Femur (tissue), 1 donor: ENCODE results near the gene TP53TG5.
"Not testable (repeated sequence)": the region's sequence is repeated elsewhere in the genome, so short reads cannot be mapped to it uniquely, and the experiment has no call there.

Experiments
- DNase-seq: peaks from one replicate; pipeline ENCODE4 v3.0.0-alpha.2; 2017

Gene TP53TG5

DNA sequence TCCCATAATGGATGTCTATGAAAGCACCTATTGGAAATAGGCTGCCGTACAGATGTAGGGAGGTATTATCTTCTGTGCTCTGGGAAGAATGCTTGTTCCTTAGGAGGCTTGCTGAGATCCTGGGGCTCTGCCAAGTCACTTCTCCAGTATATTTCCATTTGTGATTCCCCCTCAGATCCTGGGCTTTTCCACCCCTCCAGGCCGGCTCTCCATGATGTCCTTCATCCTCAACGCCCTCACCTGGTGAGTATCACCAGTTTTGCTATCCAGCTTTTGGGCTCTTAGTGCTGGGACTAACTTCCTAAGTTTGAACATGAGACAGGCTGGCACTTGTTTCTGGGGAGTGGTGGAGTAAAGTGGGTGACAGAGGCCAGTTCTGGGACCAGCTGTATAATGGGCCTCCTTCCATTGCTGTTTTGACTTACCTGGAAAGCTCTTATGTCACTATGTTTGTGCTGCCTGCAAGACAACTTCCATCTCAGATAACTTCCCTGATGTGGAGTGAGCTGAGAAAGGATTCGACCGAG is 12.6 kb downstream of the TP53TG5 start:
- DNase-seq: no peak

DNA sequence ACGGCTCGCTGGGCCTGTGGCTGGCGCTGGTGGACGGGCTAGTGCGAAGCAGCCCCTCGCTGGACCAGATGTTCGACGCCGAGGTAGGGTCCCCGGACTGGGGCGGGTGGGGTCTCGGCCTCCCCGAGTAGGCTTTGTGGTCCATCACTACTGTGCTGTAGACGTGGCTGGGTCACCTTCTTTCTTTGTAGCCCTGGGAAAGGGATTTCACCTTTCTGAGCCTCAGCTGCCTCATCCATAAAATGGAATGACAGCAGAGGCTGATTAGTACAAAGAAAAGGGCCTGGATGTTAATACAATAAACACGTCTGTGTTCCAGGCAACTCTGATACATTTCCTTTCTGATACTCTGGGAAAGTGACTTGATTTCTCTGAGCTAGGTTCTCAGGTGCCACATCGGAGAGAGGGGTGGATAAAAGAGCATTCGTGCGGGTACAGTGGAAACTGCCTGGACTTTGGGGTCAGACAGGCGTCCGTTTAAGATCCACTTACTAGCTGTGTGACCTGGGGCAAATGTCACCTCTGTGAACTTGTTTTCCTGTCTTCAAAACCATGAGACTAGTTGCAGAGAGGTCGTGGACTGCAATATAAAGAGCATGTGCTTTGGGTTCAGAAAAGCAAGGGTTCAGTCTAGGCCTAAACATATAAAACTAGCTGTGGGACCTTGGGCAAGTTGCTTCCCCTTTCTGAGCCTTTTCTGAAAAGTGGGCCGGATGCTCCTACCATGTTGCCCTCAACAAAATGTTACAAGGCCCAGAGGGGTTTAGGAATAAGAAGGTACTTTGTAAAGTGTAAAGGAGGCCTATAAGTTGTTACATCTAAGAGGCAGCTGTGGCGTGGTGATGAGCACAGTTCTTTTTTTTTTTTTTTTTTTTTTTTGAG is 14.3 kb downstream of the TP53TG5 start:
- no peak for DNase-seq

DNA sequence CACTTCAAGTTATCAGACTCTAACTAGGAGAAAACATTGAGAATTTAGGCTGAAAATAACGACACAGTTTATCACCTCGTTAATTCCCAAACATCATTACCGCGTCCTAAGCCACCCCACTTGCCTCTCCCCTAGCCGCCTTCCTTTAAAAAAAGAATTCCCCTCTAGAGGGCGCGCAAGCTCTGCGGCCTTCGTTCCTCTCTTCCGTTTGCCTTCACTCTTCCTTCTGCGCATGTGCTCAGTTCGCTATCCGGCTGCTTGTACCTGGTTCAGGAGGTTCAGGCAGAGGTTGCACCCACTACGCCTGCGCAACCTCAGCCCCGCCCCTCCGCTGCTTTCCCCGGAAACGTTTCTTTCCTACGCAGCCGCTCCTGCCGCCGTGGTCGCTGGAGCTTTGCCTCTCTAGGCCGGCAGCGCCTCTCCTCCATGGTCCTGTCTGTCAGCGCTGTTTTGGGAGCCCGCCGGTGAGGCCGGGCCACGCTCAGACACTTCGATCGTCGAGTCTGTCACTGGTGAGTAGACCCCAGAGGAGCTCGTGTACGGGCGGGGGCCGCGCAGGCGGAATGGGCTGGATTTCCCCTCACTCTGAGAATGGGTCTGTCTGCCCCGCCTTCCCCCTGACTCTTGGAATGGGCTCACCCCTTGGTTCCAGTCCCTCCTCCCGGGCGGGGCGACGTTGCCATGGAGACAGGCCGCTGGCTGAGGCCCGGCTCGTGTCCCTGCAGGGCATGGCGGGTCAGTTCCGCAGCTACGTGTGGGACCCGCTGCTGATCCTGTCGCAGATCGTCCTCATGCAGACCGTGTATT is 15.1 kb downstream of the TP53TG5 start, which contains the start of gene SYS1:
SYS1 (plus strand) TSS at position 353 of the 807 bp plus-strand sequence; CDS start at position 729, 376 bp downstream.
- DNase-seq: peak; percentile 99

DNA sequence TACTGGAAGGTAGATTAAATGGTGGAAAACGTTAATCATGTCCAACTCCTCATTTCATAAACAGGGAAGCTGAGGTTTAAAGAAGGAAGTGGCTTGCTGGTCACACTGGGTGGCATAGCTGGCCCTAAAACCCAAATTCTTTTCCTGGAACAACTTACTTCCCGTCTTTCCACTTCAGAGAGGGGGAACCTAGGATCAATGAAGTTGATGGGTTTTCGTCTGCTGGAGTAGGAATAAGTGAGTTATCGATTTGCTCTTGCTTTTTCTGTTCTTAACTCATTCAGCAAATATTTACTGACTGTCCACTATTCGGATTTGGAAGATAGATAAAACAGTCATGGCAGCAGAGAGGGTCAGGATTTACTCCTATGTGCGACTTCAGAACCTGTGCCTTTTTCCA is 16.3 kb downstream of the TP53TG5 start:
- no peak for DNase-seq

DNA sequence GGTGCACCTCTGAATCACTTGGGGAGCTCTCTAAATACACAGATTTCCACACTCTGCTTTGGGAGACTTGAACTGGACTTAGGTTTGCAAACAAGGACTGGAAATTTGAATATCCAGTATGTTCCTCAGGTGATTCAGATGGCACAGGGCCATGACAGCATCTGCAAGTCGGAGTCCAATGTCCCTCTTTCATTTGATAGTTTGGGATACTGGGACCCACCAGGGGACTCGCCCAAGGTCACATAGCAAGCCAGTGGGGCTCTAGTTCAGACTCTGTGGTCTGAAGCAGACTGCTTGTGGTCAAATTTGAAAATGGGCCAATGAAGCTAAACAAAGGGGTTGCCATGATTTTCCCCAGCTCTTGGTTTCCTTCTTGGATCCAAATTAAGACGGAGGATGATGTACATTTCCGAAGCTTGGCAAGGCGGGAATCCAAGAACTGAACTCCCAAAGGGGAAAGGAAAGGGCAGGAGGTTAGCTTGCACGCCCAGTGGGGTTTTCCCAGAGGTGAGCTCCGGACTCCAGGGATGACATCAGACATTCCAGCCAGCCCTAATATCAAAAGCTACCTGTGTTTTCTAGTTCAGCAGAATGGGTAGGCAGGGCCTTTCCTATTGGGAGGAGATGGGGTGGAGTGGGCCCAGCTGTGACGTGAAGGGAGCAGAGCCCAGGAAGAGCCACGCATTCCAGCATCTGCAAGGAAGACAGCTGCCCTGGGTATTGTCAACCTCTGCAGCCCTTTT is 18.5 kb downstream of the TP53TG5 start:
- DNase-seq: peak; percentile 51

DNA sequence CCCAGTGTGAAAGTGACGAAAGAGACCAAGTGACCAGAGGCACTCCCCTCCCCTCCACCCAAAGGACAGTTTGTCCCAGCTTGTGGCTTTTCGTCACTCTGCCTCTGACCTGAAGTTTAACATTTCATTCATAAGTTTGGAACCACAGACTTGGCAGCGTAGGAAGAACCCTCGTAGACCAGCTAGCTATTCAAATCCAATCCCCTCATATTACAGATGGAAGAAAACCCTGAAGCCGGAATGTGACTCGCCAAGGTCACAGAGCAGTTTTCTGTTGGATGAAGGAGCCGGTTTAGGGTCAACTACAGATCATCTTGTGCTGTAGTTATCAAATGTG is 19.1 kb downstream of the TP53TG5 start:
- DNase-seq: peak; percentile 50

DNA sequence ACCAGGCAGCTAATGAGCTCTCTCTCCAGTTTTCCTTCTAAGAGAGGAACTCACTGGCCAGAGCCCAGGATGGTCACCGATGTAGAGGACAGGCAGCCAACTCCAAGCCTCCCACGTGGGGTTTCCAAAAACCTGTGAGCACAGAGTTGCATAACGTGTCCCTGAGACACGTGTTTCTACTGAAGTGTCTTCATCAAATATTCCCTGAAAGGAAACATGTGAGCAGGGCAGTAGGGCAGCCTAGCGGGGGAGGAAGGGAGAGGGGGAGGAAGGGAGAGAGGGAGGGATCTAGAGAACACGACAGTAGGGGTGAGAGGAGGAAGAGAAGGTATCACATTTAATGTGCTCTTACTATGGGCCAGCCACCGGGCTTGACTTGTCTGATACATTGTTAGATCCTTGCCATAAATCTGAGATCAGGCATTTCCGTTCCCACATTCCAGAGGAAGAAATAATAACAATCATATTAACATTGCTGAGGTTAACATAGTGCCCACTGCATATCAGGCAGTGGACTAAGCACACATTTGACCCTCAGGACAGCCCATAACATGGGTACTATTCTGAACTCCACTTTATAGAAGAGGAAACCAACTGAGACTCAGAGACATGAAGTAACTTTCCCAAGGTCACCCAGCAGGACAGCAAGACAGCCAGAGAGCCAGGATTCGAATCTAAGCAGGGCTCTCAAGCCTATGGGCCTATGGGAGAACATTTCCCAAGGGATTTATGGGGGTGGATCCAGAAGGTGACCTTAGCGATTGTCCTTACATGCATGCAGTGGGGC is 19.6 kb downstream of the TP53TG5 start:
- DNase-seq: peak; percentile 51

DNA sequence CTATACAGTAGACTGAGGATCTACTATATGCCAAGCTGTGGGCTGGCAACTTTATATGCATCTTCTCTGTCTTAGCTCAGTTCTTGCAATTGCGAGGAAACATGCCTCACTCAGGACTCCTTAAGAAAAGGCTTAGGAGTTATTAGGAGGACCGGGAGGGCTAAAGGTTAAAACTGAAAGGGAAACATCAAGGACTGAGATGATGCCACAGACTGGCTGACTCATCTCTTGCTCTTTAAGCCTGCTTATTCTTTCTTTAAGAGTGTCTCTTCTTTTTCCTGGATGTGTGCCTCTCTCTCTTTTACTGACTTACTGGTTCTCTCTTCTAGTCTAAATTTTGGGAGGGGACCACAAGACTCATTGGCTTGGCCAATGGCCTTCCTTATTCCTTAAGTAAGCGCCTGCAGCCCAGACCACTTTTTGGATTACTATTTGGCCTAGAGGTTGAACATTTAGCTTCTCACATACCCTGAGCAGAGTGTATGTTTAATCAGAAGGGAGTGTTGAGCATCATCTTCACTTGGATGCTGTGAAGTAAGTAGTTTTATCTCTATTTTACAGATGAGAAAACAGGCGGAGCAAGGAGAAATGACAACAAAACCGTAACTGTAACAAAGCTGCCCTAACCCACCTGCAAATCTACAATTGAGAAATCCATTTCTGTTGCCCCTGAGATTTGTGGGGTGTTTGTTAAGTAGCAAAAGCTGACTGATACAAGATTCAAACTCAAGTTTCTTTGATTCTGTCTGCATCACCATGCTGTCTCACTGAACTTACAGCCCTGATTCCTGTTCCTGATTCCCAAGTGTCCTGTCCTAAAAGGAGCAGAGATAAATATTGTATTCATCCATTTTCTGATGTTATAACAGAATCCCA is 22.7 kb downstream of the TP53TG5 start:
- no peak for DNase-seq

DNA sequence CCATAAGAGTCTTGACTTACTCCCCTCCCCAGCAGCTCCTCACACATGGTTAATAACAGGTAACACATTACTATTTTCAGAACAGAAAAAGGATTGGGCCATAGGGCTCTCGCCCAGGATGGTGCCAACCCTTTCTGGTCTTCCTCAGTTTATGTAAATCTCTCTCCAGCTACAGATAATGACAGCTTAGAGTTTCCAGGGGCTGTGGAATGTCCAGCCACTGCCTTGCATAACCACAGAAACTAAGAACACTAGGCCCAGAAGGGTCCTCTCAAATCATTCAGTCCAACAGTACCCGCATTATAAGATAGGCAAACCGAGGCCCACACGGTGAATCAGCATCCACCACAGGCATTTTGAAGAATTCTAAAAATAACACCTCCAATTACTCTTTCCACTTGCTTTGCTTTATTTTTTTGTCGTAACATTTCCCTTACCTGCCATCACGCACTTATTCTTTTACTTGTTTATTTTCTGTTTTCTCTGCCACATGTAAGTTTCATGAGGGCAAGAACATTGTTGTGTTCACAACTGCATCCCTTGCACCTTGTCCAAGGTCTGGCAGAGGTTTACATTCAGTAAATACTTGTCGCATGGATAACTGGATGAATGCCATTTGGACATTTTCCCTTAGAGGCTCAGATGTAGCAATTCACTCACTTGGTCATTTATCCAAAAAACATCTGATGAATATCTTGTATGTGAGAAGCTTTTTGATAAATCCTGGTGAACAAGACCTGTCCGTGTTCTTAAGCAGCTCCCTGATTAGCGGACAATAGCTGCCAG is 23.5 kb downstream of the TP53TG5 start:
- DNase-seq: peak; percentile 39

DNA sequence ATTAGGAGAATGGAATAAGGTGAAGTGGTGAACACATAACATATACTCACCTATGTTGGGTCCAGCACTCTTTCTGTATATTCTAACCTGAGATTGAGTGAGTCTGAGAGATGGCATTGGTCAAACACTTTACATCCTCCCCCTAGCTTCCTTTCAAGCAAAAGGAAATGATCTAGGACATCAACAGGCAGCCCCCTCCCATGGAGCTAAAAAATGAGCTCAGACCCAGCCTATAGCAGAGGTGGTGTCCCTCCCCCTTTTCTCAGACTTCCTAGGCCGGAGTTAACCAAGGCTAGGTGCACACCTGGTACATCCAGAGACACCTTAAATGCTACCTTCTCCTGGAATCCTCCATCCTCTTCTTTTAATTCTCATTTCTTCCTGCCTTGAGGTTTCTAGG is 24.4 kb downstream of the TP53TG5 start:
- no peak for DNase-seq

DNA sequence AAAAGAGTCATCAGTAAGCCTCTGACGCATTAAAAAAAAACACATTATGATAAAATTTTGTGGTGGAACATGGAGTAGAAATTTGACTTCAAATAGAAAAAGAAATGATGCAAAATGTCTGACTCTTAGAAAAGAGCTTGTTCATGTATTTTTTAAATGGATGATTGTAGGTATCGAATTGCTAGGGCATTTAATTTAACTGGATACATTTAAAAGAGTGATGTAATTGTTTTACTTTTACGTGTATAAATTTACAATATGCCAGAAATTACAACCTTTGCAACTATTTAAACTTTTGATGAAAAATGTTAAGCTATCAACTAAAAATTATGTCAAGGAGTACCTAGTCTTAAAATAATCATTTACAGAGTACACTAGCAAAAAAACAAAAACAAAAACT is 25.4 kb downstream of the TP53TG5 start:
- no peak for DNase-seq

DNA sequence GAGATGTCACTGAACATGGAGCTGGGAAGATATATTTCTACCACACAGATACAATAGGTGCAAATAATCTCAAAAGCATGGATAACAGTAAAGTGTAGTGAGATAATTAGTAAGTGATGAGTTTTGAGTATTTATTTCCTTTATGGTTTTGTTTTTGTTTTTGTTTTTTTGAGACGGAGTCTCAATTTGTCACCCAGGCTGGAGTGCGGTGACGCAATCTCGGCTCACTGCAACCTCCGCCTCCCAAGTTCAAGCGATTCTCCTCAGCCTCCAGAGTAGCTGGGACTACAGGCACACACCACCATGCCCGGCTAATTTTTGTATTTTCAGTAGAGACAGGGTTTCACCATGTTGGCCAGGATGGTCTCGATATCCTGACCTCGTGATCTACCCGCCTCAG is 27.3 kb downstream of the TP53TG5 start:
- DNase-seq: not testable (repeated sequence)

DNA sequence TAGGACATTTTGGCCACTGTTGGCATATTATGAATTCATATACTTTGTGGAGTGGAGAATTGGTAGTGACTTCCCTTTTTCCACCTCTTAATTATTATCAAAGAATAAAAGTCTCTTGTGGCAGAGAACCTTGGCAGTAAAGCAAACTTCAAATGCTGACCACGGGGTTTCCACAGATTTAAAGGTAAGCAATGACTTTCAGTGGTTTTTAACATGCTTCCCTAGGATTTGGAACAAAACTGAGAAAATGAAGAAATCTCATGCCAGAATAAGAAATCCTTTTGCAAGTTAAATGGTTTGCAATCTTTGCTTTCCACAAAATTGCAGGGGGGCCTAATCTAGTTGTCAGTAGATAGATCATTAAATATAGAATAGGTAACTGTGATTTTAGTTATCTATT is 27.9 kb downstream of the TP53TG5 start:
- no peak for DNase-seq

DNA sequence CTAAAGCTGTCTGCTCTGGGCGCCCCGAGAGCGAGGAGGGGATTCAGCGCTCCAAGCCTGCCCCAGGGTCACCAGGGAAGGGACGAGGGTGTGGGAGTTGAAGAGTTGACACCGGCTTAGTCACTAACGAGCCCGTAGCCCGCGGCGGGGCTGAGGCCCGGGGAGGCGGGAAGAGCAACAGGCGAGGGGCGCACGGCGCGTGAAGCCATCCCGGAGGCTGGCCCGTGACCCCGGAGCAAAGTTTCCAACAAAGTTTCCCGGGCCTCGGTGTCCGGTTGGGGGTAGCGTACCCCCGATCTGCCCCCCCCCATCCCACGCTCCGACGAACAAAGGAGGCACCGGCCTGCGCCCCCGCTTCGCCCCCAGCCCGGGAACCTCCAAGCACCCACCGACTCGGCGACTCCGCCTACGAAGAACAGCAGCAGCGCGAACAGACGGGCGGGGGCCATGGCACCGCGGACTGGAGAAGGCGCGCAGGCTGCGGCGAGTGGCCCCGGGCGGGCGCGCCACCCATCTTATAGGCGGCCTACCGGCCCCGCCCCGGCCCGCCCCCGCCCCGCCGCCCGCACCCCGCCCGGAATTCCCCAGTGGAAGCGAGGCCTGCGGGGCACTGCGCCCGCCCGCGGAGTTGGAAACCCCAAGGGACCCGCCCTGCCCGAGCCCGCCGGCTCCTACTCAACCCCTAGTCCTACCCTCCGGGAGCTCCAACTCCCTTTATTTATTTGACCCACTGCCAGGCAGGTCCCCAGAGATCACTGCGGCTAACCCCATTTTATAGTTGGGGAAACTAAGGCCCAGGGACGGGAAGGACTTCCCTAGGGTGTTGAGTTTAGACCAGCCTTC is 30.0 kb downstream of the TP53TG5 start, which contains the start of gene SDC4:
SDC4 (minus strand) TSS at position 489 of the 843 bp plus-strand sequence; CDS start at position 449, 40 bp downstream.
- DNase-seq: peak; percentile 73

DNA sequence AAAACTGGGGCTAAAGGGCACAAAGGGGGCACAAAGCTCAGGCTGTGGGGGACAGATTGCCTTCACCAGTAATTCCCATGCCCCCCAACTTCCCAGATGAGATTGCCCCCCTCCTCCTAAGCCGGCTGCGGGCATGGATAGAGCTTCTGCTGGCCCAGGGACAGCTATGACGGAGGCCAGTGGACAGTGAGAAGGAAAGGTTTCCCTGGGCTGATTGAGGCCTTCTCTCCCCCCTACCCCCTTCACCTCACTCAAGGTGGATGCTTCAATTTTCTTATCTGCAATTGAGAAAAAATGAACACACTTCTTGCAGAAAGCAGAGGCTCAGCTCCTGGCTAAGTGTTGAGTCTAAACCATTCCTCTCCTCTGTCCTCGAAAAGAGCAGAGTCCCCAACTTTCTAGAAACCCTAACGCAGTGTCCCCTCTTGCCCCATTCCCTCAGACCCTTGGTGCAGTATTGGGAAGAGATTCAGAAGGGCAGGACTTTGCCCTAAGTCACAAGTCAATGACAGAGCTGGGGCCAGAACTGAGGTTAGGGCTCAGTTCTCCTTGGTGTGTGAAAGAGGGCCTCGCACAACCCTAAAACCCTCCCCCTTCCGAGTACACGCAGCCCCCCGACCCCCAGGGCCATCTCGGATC is 30.7 kb downstream of the TP53TG5 start:
- DNase-seq: no peak

DNA sequence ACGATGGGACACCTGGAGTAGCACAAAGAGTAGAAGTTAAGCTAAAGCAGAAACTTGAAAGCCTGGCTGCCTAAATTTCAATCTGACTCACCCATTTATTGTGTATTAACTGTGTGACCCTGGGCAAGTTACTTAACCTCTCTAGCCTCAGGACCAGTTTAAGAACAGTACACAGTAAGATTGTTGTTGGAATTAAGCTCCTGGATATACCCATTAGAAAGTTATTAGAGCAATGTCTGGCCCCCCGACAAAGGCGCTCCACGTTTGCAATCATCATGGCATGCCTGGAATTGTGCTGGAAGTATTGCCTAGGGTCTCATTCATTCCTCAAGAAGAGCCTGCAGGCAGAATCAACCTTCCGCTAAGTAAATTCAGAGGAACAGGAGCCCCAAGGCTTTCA is 31.3 kb downstream of the TP53TG5 start:
- DNase-seq: no peak

DNA sequence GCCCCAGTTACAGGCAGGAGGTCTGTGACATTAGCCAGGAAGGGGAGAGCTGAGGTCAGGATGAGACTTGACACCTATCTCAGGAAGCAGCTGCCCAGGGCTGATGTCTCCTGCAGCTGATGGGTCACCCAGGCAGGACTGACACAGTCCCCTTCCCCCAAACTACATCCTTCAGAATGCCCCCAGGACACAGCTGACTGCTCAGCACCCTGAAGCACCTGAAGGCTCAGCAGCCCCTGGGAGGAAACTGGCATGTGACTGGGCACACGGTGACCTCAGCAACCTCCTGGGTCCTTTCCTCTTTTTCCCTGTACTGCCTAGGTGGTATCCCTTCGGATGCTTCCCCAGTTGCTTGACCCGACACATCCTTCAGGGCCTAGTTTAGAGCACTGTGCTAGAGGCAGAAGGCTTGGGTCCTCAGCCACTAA is 31.8 kb downstream of the TP53TG5 start:
- no peak for DNase-seq

DNA sequence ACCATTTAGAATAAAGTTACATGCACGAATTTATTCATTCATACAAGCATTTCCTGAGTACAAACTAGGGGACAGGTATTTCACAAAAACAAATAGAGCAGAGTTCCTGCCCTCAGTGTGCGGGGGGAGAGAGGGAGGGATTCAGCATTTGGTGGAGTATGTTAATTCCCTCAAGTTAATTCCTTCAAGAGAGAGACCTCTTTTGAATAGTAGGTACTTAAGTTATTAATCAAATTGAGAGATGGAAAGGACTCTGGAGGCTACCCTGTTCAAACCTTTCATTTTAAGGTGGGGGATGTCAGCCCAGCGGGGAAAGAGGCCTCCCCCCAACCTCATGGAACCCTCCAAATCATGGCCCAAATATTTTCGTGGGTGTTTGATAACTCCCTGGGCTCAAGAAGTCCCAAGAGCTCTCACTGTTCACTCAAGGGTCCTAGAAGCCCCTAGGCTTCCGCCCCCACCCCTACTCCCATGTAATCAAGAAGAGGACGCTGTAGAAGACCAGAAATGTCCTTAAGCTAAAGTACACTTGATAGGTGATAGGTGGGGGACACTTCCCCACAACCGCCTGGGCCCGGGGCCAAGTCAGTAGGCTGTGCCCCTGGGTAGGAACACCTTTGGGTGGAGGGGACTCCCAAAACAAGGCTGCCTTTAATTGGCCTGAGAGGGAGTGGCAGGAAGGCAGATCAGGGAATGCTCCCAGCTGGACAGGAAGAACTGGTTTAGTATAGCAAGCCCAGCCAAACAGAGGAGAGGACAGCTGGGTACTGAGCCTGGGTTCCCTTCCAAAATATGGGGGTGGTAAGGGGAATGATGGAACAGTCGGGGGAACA is 32.8 kb downstream of the TP53TG5 start:
- no peak for DNase-seq
